Neural progenitor cell (in vitro differentiated cells): ENCODE measurements around the gene VAV1. TPM values are rescaled to one million over a fixed set of nuclear protein-coding genes. Genes with fewer than 3 reads are reported as not detected.
A peak's percentile ranks its signal among the peaks of the same experiment; 100 is the strongest.

Experiments
- DNase-seq: peaks from one replicate; pipeline ENCODE4 v3.0.0-alpha.2; 2016; ENCODE audit warnings: low spot score
- H2AFZ ChIP-seq: fragments of 200-600 bp; sonication (generic); replicated peaks from 2 replicates; pipeline ENCODE4 v1.6.1; 2016; ENCODE audit warnings: antibody characterized with exemption
- H3F3A ChIP-seq: fragments of 200-600 bp; sonication (generic); 2 replicates; pipeline ENCODE4 v1.6.1; 2016; ENCODE audit warnings: antibody characterized with exemption, low read depth
- H3K27ac ChIP-seq: fragments of 200-600 bp; sonication (generic); 2 replicates; pipeline ENCODE4 v1.5.1; 2016; ENCODE audit warnings: mild to moderate bottlenecking
- H3K27me3 ChIP-seq: fragments of 200-600 bp; sonication (generic); 2 replicates; pipeline ENCODE4 v1.6.1; 2016; ENCODE audit warnings: mild to moderate bottlenecking, moderate library complexity
- H3K36me3 ChIP-seq: fragments of 200-600 bp; sonication (generic); 2 replicates; pipeline ENCODE4 v1.5.1; 2016
- H3K4me1 ChIP-seq: fragments of 200-600 bp; sonication (generic); 2 replicates; pipeline ENCODE4 v1.6.1; 2016; ENCODE audit warnings: mixed run types
- H3K4me2 ChIP-seq: fragments of 200-600 bp; sonication (generic); 2 replicates; pipeline ENCODE4 v1.6.1; 2016
- H3K4me3 ChIP-seq: fragments of 200-600 bp; sonication (generic); 2 replicates; pipeline ENCODE4 v1.5.1; 2016
- H3K79me2 ChIP-seq: fragments of 200-600 bp; sonication (generic); 2 replicates; pipeline ENCODE4 v1.6.1; 2016; ENCODE audit warnings: low read depth
- H3K9ac ChIP-seq: fragments of 200-600 bp; sonication (generic); 2 replicates; pipeline ENCODE4 v1.6.1; 2016
- H3K9me3 ChIP-seq: fragments of 200-600 bp; sonication (generic); 2 replicates; pipeline ENCODE4 v1.5.1; 2016; ENCODE audit warnings: low read depth
- H4K20me1 ChIP-seq: fragments of 200-600 bp; sonication (generic); 2 replicates; pipeline ENCODE4 v1.6.1; 2016; ENCODE audit warnings: low read depth
- H3K27ac Mint-ChIP-seq: 3 replicates; pipeline ENCODE4 v1.8.0; 2021; ENCODE audit warnings: mixed read lengths
- H3K27me3 Mint-ChIP-seq: 2 replicates; pipeline ENCODE4 v1.8.0; 2022; ENCODE audit warnings: low read depth, mild to moderate bottlenecking, inconsistent platforms, moderate library complexity, mixed read lengths; ENCODE audit not compliant: insufficient read depth
- H3K36me3 Mint-ChIP-seq: 3 replicates; pipeline ENCODE4 v1.8.0; 2021; ENCODE audit warnings: mixed read lengths
- H3K4me1 Mint-ChIP-seq: 3 replicates; pipeline ENCODE4 v1.8.0; 2021; ENCODE audit warnings: mixed read lengths
- H3K4me3 Mint-ChIP-seq: 3 replicates; pipeline ENCODE4 v1.8.0; 2021; ENCODE audit warnings: mild to moderate bottlenecking, moderate library complexity, mixed read lengths
- H3K9me3 Mint-ChIP-seq: 3 replicates; pipeline ENCODE4 v1.8.0; 2020; ENCODE audit warnings: mixed read lengths
- EZH2 ChIP-seq: fragments of 200-600 bp; sonication (generic); IDR thresholded peaks from 2 replicates; pipeline ENCODE4 v1.6.1; 2017; ENCODE audit warnings: antibody characterized with exemption, mild to moderate bottlenecking, moderate library complexity
- EZH2phosphoT487 ChIP-seq: fragments of 200-600 bp; sonication (generic); IDR thresholded peaks from 2 replicates; pipeline ENCODE4 v1.6.1; 2017; ENCODE audit warnings: antibody characterized with exemption
- total RNA-seq: library from RNA; depleted of rRNA; stranded (reverse); fragments of >200 nt; gene quantifications from 2 replicates; pipeline ENCODE4 v1.2.3, GENCODE V29; 2015; ENCODE audit warnings: low replicate concordance
- TF ChIP-seq, protein P1 (sequence below): fragments of 200-600 bp; sonication (generic); IDR thresholded peaks from 2 replicates; pipeline ENCODE4 v1.5.1; 2017; ENCODE audit warnings: antibody characterized with exemption, mild to moderate bottlenecking

Gene VAV1
- total RNA-seq, 1 donor from 2014 or later = not detected

DNA sequence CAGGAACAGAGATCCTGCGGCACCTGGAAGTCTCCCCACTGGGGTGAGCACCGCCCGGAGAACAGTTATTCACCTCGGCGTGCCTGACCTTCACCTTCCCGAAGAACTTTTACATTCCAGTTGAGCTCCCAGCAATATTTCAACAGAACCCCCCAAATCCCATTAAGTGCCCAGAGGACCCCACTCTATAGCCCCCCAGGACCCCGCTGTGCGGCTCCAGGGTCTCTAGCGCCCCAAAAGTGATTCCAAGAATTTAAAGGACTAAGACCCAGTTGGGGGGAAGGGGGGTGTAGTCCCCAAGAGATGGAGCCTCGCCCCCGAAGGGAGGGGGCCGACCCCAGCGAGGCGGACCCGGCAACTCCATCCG, 35.6 kb upstream of the VAV1 start:
- H3F3A ChIP-seq = peaks cover 39% of the 10 kb centered on the region

GRCh38 chr19:6737284-6737872, 35.1 kb upstream of the VAV1 start, which contains the start of gene GPR108:
Gene GPR108 (minus strand): TSS chr19:6737580. CDS start chr19:6737576, 4 bp downstream.
- peak within 1 kb of the TSS; percentile 96 for H3K27ac Mint-ChIP-seq

More for the DNA sequence above, 35.6 kb upstream of the VAV1 start:
- Mint-ChIP-seq H3K27me3 (peaks cover 9% of the 10 kb centered on the region), H3K9me3 (no peaks in the 10 kb centered on the region), H3K4me3 (peak overlapping the region; percentile 97), H3K36me3 (peaks cover 8% of the 10 kb centered on the region), H3K4me1 (peaks cover 33% of the 10 kb centered on the region), H3K27ac (peak overlapping the region; percentile 84)
- Histone ChIP-seq H2AFZ (peak overlapping the region; percentile 69), H3K9me3 (no peaks in the 10 kb centered on the region), H3K36me3 (no peaks in the 10 kb centered on the region), H3K4me3 (peak overlapping the region; percentile 91), H3K79me2 (peaks cover 28% of the 10 kb centered on the region), H4K20me1 (no peaks in the 10 kb centered on the region), H3K27me3 (no peaks in the 10 kb centered on the region), H3K4me2 (peak overlapping the region; percentile 93), H3K9ac (peak overlapping the region; percentile 81), H3K27ac (peak overlapping the region; percentile 98), H3K4me1 (peaks cover 25% of the 10 kb centered on the region)
- TF ChIP-seq, protein P1, sequence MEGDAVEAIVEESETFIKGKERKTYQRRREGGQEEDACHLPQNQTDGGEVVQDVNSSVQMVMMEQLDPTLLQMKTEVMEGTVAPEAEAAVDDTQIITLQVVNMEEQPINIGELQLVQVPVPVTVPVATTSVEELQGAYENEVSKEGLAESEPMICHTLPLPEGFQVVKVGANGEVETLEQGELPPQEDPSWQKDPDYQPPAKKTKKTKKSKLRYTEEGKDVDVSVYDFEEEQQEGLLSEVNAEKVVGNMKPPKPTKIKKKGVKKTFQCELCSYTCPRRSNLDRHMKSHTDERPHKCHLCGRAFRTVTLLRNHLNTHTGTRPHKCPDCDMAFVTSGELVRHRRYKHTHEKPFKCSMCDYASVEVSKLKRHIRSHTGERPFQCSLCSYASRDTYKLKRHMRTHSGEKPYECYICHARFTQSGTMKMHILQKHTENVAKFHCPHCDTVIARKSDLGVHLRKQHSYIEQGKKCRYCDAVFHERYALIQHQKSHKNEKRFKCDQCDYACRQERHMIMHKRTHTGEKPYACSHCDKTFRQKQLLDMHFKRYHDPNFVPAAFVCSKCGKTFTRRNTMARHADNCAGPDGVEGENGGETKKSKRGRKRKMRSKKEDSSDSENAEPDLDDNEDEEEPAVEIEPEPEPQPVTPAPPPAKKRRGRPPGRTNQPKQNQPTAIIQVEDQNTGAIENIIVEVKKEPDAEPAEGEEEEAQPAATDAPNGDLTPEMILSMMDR = peak; percentile 30
- TF ChIP-seq EZH2 = no peak
- no peak for DNase-seq

DNA sequence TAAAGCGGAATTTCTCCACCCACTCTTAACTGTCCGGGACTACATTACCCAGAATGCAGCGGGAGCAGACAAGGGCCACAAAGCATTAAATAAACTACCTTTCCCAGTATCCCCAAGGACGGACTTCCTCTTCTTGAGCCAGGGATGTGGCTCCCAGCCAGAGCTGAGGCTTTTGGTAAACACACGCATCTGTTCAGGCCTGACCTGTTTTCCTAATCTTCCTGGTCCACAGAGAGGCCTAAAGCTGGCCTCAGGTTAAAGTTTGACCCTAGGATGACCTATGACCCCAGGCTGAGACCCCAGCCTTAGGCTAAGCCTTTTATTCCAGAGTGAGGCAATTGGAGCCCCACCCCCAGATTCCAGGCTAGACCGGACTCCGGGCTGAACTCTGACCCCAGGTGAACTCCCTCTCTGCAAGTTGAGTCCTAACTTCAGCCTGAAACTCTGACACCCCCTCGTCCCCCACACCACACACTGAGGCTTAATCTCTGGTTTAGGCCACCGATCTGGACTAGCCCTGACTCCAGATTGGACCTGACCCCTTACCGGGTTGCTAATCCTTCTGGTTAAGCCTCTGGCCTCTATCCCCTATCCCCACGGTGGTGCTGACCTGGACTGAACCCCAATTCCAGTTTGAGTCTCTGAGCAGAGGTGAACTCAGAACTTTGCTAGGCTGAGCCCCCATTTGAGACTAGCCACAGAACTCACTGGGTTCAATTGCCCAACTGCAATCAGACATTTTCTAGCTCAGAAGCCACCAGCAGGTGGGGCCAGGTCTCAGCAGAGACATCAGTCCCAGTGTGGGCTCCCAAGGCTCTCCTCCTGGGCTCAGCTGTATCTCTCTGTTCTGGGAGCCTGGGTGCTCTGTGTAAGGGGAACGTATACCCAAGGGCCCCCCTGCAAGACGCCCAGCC, 34.4 kb upstream of the VAV1 start:
- TF ChIP-seq, protein P1 = peak; percentile 64
- no peak for TF ChIP-seq EZH2phosphoT487
- no peak for TF ChIP-seq EZH2
- Histone ChIP-seq H3K9me3 (no peaks in the 10 kb centered on the region), H3K79me2 (peaks cover 33% of the 10 kb centered on the region), H3K4me2 (peak overlapping the region; percentile 64), H4K20me1 (no peaks in the 10 kb centered on the region), H3K4me3 (peak overlapping the region; percentile 26), H3K4me1 (peaks cover 35% of the 10 kb centered on the region), H3K27me3 (no peaks in the 10 kb centered on the region), H3K36me3 (no peaks in the 10 kb centered on the region), H2AFZ (no peak overlapping the region), H3K27ac (no peak overlapping the region), H3K9ac (no peak overlapping the region), H3F3A (peaks cover 51% of the 10 kb centered on the region)
- Mint-ChIP-seq H3K4me3 (peak overlapping the region; percentile 97), H3K27ac (peak overlapping the region; percentile 96), H3K4me1 (peaks cover 44% of the 10 kb centered on the region), H3K9me3 (no peaks in the 10 kb centered on the region), H3K27me3 (peaks cover 6% of the 10 kb centered on the region), H3K36me3 (no peaks in the 10 kb centered on the region)
- DNase-seq = peak; percentile 77

More at GRCh38 chr19:6737284-6737872, 35.1 kb upstream of the VAV1 start, which contains the start of gene GPR108:
- peaks cover 36% of the 10 kb centered on the region for H3K4me1 Mint-ChIP-seq
- H3K27ac ChIP-seq = peak within 1 kb of the TSS; percentile 98
- peak within 1 kb of the TSS; percentile 97 for H3K4me3 Mint-ChIP-seq
- H2AFZ ChIP-seq = peak within 1 kb of the TSS; percentile 69
- no peaks in the 10 kb centered on the region for H3K36me3 ChIP-seq
- no peaks in the 10 kb centered on the region for H3K27me3 ChIP-seq
- H3K9me3 ChIP-seq = no peaks in the 10 kb centered on the region
- peak within 1 kb of the TSS; percentile 81 for H3K9ac ChIP-seq
- peak; percentile 100 for DNase-seq
- H3K4me3 ChIP-seq = peak within 1 kb of the TSS; percentile 91
- peaks cover 28% of the 10 kb centered on the region for H3K4me1 ChIP-seq
- no peaks in the 10 kb centered on the region for H3K9me3 Mint-ChIP-seq
- peaks cover 44% of the 10 kb centered on the region for H3F3A ChIP-seq
- no peak for TF ChIP-seq EZH2phosphoT487
- TF ChIP-seq EZH2 = no peak
- TF ChIP-seq, protein P1 = no peak
- H3K36me3 Mint-ChIP-seq = peaks cover 5% of the 10 kb centered on the region
- H3K79me2 ChIP-seq = peaks cover 33% of the 10 kb centered on the region
- H4K20me1 ChIP-seq = no peaks in the 10 kb centered on the region
- peaks cover 9% of the 10 kb centered on the region for H3K27me3 Mint-ChIP-seq
- H3K4me2 ChIP-seq = peak within 1 kb of the TSS; percentile 93
